ENCODE results near the gene SMC1B.

DNA sequence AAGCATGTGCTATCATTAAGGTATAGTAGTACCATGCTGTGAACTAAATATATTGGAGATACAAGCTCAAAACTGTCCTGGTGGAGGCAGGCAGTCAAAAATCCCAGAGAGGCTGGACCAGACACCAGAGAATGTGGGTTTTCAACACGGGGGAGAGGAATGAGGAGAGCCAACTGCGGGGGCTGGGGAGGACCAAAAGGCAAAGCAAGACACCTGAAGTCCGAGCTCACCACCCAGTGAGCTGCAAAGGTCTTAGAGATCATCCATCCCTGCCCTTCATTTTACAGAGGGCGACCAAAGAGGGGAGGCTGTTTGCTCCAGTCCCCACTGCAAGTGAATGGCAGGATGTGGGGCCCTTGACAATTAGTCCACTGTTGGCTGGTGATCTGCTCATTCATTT lies 10.1 kb upstream of the SMC1B start:
- TF ChIP-seq GABPA (IDR thresholded peaks at IDR 0.05 in 1 of 2, conservative IDR thresholded peaks at IDR 0.05 in 1 of 2) (no peak), ZBTB33 (IDR thresholded peaks at IDR 0.05) (no peak), TAF1 (conservative IDR thresholded peaks at IDR 0.05) (no peak), ATF3 (IDR thresholded peaks at IDR 0.05) (no peak), YY1 (IDR thresholded peaks at IDR 0.05) (no peak), EGR1 (IDR thresholded peaks at IDR 0.05; ENCODE audit: low read depth in 2 of 2) (no peak), JUND (IDR thresholded peaks at IDR 0.05) (no peak), FOXA1 (IDR thresholded peaks at IDR 0.05) (no peak), HNF4A (conservative IDR thresholded peaks at IDR 0.05) (no peak), NR2F2 (IDR thresholded peaks at IDR 0.05) (no peak), HNF4G (IDR thresholded peaks at IDR 0.05) (no peak)
- TF ChIP-seq, protein P1, sequence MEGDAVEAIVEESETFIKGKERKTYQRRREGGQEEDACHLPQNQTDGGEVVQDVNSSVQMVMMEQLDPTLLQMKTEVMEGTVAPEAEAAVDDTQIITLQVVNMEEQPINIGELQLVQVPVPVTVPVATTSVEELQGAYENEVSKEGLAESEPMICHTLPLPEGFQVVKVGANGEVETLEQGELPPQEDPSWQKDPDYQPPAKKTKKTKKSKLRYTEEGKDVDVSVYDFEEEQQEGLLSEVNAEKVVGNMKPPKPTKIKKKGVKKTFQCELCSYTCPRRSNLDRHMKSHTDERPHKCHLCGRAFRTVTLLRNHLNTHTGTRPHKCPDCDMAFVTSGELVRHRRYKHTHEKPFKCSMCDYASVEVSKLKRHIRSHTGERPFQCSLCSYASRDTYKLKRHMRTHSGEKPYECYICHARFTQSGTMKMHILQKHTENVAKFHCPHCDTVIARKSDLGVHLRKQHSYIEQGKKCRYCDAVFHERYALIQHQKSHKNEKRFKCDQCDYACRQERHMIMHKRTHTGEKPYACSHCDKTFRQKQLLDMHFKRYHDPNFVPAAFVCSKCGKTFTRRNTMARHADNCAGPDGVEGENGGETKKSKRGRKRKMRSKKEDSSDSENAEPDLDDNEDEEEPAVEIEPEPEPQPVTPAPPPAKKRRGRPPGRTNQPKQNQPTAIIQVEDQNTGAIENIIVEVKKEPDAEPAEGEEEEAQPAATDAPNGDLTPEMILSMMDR (IDR thresholded peaks at IDR 0.05; ENCODE audit: low read depth, low read length, missing input control), result no peak
- TF ChIP-seq, protein P2, sequence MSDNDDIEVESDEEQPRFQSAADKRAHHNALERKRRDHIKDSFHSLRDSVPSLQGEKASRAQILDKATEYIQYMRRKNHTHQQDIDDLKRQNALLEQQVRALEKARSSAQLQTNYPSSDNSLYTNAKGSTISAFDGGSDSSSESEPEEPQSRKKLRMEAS (IDR thresholded peaks at IDR 0.05), result no peak
- TF ChIP-seq, protein P3, sequence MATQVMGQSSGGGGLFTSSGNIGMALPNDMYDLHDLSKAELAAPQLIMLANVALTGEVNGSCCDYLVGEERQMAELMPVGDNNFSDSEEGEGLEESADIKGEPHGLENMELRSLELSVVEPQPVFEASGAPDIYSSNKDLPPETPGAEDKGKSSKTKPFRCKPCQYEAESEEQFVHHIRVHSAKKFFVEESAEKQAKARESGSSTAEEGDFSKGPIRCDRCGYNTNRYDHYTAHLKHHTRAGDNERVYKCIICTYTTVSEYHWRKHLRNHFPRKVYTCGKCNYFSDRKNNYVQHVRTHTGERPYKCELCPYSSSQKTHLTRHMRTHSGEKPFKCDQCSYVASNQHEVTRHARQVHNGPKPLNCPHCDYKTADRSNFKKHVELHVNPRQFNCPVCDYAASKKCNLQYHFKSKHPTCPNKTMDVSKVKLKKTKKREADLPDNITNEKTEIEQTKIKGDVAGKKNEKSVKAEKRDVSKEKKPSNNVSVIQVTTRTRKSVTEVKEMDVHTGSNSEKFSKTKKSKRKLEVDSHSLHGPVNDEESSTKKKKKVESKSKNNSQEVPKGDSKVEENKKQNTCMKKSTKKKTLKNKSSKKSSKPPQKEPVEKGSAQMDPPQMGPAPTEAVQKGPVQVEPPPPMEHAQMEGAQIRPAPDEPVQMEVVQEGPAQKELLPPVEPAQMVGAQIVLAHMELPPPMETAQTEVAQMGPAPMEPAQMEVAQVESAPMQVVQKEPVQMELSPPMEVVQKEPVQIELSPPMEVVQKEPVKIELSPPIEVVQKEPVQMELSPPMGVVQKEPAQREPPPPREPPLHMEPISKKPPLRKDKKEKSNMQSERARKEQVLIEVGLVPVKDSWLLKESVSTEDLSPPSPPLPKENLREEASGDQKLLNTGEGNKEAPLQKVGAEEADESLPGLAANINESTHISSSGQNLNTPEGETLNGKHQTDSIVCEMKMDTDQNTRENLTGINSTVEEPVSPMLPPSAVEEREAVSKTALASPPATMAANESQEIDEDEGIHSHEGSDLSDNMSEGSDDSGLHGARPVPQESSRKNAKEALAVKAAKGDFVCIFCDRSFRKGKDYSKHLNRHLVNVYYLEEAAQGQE (IDR thresholded peaks at IDR 0.05), result no peak
